Embryonic facial prominence (tissue), 1 donor: ENCODE results near the gene NKIRAS1.

Experiments
- DNase-seq: peaks from one replicate; pipeline ENCODE4 v3.0.0-alpha.2; 2016; ENCODE audit errors: extremely low spot score

The NKIRAS1 gene

GRCh38 chr3:23916886-23917678 lies at the start of gene NKIRAS1, which contains the start of gene RPL15:
Gene NKIRAS1, minus strand, starts transcription at chr3:23916990. Its CDS starts 6,086 bp downstream, at chr3:23910904.
Gene RPL15, plus strand, starts transcription at chr3:23917132. Its CDS starts 728 bp downstream, at chr3:23917860.
- peak; percentile 94 for DNase-seq

DNA sequence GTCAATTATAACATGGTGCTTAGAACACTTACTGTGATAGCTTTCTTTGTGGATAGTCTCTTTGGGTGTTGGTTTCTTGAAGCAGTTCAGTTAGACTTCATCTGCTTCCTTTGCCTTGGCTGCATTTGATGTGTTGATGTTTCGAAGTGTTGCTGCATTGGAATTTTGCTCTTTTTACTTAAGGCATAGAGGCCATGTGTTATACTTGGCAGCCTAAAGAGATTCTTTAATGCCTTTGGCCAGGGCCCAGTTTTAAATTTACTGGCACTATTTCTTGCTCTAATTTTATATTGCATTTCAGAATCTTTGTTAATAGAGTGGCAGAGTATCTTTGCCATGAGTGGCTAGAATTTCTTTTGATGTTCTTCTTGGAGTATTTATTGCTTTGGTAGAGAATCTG lies 49.5 kb upstream of the NKIRAS1 start:
- no peak for DNase-seq

DNA sequence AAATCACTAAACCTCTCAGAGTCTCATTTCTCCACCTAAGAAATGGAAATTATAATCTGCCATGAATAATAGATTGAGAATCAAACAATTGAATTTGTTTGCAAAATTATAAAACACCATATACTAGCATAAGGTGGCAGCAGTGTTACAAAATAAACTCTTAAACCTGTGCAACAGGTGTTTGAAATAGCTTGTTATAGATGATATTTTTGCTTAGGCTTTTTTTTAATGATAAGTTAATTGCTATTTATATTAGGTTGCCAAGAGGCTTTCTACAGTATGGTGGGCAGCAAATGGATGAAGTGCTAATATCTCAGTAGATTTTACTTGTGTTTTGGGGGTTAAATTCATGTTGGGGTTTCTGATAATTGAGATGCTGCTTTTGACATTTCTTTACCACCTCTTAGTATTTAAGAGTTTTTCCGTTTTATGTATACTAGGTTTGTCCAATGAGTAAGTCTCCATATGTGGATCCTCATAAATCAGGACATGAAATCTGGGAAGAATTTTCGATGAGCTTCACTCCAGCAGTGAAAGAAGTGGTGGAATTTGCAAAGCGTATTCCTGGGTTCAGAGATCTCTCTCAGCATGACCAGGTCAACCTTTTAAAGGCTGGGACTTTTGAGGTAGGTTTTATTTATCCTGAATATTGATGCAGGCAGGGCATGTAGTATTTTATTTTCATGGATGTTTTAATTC lies 47.9 kb upstream of the NKIRAS1 start:
- DNase-seq, result no peak

DNA sequence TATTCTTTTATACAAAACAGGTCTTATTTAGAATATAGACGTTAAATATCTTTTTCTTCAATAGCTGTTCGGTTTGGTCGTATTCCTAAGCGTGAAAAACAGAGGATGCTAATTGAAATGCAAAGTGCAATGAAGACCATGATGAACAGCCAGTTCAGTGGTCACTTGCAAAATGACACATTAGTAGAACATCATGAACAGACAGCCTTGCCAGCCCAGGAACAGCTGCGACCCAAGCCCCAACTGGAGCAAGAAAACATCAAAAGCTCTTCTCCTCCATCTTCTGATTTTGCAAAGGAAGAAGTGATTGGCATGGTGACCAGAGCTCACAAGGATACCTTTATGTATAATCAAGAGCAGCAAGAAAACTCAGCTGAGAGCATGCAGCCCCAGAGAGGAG lies 45.1 kb upstream of the NKIRAS1 start:
- DNase-seq, result no peak

DNA sequence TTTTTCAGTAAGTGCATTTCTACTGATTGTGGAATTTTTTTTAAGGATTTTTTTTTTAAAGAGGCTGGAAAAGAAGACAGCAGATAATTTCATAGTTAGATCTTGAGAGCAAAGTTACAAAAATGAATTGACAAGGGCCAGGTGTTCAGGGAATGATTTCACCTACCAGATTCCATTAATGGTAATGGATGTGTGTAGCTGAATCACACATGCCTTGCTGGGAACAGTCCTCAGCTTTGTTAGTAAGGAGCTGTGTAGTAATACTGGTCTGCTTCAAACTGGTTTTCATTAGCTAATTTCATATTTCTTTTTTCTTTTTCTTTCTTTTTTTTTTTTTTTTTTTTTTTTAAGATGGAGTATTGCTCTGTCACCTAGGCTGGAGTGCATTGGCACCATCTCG lies 44.3 kb upstream of the NKIRAS1 start:
- no peak for DNase-seq

DNA sequence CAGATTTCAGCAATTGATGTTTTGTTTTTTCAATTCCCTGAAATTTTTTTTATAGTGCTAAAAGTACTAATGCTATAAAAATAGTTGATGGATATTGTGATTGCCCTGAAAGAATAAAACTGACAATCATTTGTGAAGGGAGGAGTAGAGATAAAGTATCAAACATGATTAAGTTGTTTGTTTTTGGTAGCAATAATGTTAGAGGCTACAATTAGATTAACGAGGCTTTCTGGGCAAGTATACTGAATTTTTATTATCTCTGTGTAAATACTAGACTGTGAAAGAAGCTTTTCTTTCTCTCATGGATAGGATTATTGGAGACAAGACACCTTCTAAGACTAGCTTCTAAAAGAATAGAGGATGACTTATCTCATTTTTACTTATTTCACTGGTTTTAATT lies 43.9 kb upstream of the NKIRAS1 start:
- DNase-seq, result no peak

- no peak for DNase-seq
Observed at GRCh38 chr3:23959135-23959900, 42.5 kb upstream of the NKIRAS1 start.

GRCh38 chr3:23956701-23957100 lies 39.9 kb upstream of the NKIRAS1 start:
- no peak for DNase-seq

GRCh38 chr3:23954144-23954543 lies 37.4 kb upstream of the NKIRAS1 start:
- DNase-seq, result no peak

DNA sequence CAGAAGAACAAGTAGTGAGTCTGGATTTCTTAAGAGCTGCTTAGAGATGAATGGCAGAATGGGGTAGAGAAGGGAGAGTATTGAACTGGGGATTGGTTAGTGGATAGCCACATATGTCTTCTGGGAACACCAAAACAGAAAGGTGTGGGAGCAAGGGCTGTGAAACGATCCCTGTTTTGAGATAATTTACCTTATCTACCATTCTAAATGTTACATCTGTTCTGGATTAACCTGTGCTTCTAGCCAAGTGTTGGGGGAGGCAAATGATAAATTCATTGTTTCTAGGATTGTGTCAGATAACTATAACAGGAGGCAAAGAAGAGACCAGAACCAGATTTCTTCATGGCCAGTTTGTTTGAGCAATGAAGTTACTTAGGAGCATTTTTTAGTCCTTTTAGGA lies 36.7 kb upstream of the NKIRAS1 start:
- no peak for DNase-seq

- no peak for DNase-seq
Observed at GRCh38 chr3:23952646-23953045, 35.9 kb upstream of the NKIRAS1 start.

DNA sequence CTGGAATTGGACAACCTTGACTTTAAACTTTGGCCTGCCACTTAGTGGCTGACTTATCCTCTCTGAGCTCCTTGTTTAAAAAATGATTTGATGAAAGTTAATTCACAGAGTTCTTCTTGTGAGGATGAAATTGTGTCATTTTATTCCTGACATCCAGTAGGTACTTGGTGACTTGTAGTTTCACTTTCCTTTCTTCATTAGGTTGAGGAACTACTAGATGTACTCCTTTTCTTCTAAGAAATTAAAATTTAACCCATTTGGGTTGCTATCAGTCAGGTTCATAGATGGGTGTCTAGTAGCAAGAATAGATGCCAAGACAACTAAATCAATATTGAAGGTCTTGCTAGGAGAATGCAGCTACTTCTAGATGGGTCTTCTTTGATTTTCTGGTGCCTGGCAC lies 33.5 kb upstream of the NKIRAS1 start:
- no peak for DNase-seq

- no peak for DNase-seq
Observed at GRCh38 chr3:23949784-23950183, 33.0 kb upstream of the NKIRAS1 start.

- DNase-seq, result no peak
Observed at GRCh38 chr3:23948761-23949160, 32.0 kb upstream of the NKIRAS1 start.

- peak; percentile 80 for DNase-seq
Observed at GRCh38 chr3:23945913-23946687, 29.3 kb upstream of the NKIRAS1 start.

DNA sequence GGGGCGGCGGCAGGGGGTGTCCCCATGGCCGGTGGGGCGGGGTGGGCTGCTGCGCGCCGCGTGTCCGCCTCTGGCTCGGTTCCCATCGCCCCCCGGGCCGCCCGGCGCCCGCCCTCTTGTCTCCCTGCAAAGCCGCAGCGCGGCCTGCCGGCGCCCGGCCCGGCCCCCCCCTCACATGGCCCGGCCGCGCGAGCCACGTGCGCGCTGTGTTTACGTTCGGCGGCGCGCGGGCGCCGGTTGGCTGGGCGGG lies 28.8 kb upstream of the NKIRAS1 start:
- no peak for DNase-seq

GRCh38 chr3:23944861-23945662 lies 28.3 kb upstream of the NKIRAS1 start, which contains the start of gene NR1D2:
Gene NR1D2, plus strand, starts transcription at chr3:23945286. Its CDS starts 293 bp downstream, at chr3:23945579.
- peak; percentile 63 for DNase-seq

GRCh38 chr3:23944007-23944783 lies 27.4 kb upstream of the NKIRAS1 start:
- no peak for DNase-seq

DNA sequence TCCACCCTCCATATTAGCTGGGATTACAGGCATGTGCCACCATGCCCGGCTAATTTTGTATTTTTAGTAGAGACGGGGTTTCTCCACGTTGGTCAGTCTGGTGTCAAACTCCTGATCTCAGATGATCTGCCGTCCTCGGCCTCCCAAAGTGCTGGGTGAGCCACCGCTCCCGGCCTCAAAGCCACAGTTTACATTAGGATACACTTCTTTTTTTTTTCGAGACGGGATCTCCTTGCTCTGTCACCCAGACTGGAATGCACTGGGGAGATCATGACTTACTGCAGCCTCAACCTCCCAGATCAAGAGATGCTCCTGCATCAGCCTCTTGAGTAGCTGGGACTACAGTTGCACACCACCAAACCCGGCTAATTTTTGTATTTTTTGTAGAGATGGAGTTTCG lies 25.8 kb upstream of the NKIRAS1 start:
- DNase-seq, result no peak

GRCh38 chr3:23941440-23941839 lies 24.6 kb upstream of the NKIRAS1 start:
- no peak for DNase-seq
